ENCODE measurements around the gene MLIP.

DNA sequence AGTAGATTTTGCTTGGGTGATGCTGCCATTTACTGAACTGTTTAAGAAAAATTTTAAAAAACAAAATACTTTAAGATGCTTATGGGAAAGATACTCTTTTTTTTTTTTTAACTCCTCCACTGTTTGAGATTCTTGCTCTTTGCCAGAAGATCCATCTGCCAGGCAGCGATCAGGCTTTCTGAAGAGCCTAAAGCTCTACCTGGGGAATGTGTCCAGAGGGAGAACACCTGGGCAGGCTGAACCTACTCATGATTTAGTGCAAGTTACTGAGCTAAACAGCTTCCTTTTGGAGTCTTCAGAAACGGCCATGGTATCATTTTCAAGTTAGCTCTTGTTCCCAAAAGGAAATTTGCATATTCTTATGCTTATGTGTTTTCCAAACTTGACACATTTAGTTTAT, 23.5 kb upstream of the MLIP start:
- TF ChIP-seq, protein P1, sequence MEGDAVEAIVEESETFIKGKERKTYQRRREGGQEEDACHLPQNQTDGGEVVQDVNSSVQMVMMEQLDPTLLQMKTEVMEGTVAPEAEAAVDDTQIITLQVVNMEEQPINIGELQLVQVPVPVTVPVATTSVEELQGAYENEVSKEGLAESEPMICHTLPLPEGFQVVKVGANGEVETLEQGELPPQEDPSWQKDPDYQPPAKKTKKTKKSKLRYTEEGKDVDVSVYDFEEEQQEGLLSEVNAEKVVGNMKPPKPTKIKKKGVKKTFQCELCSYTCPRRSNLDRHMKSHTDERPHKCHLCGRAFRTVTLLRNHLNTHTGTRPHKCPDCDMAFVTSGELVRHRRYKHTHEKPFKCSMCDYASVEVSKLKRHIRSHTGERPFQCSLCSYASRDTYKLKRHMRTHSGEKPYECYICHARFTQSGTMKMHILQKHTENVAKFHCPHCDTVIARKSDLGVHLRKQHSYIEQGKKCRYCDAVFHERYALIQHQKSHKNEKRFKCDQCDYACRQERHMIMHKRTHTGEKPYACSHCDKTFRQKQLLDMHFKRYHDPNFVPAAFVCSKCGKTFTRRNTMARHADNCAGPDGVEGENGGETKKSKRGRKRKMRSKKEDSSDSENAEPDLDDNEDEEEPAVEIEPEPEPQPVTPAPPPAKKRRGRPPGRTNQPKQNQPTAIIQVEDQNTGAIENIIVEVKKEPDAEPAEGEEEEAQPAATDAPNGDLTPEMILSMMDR (IDR thresholded peaks at IDR 0.05; ENCODE audit: low read length), result no peak
- no peak for TF ChIP-seq EZH2 (IDR thresholded peaks at IDR 0.05; ENCODE audit: borderline replicate concordance, low read length)
